T-helper 1 cell treated with Interleukin-12 subunit alpha and Interleukin-12 subunit beta and Interleukin-4 antibody, amounts not matched to agents 30 μg/mL and 1 μg/mL, for 36 hours (primary cell): ENCODE measurements around the gene GALNT2.

Source experiments
- H3K27ac Mint-ChIP-seq: one replicate; pipeline ENCODE4 v1.8.0; 2021; ENCODE audit warnings: mild to moderate bottlenecking, mixed read lengths
- H3K27me3 Mint-ChIP-seq: one replicate; pipeline ENCODE4 v1.8.0; 2021; ENCODE audit warnings: low read depth, mixed read lengths
- H3K36me3 Mint-ChIP-seq: one replicate; pipeline ENCODE4 v1.8.0; 2021; ENCODE audit warnings: low read depth, mixed read lengths
- H3K4me1 Mint-ChIP-seq: one replicate; pipeline ENCODE4 v1.8.0; 2021; ENCODE audit warnings: low read depth, mixed read lengths
- H3K4me3 Mint-ChIP-seq: one replicate; pipeline ENCODE4 v1.8.0; 2021; ENCODE audit warnings: mild to moderate bottlenecking, moderate library complexity, mixed read lengths
- H3K9me3 Mint-ChIP-seq: one replicate; pipeline ENCODE4 v1.8.0; 2021; ENCODE audit warnings: mixed read lengths

GALNT2 gene

GRCh38 chr1:230102472-230102871 is 35.4 kb downstream of the GALNT2 start:
- Mint-ChIP-seq H3K36me3 (peaks cover 2% of the 10 kb centered on the region), H3K27me3 (no peaks in the 10 kb centered on the region), H3K9me3 (no peaks in the 10 kb centered on the region), H3K4me1 (peaks cover 55% of the 10 kb centered on the region), H3K27ac (no peak overlapping the region), H3K4me3 (no peak overlapping the region)

GRCh38 chr1:230103306-230104173 is 36.5 kb downstream of the GALNT2 start:
- Mint-ChIP-seq H3K4me3 (peak overlapping the region; percentile 3), H3K9me3 (no peaks in the 10 kb centered on the region), H3K36me3 (no peaks in the 10 kb centered on the region), H3K27me3 (no peaks in the 10 kb centered on the region), H3K4me1 (peaks cover 61% of the 10 kb centered on the region), H3K27ac (peak overlapping the region; percentile 16)

DNA sequence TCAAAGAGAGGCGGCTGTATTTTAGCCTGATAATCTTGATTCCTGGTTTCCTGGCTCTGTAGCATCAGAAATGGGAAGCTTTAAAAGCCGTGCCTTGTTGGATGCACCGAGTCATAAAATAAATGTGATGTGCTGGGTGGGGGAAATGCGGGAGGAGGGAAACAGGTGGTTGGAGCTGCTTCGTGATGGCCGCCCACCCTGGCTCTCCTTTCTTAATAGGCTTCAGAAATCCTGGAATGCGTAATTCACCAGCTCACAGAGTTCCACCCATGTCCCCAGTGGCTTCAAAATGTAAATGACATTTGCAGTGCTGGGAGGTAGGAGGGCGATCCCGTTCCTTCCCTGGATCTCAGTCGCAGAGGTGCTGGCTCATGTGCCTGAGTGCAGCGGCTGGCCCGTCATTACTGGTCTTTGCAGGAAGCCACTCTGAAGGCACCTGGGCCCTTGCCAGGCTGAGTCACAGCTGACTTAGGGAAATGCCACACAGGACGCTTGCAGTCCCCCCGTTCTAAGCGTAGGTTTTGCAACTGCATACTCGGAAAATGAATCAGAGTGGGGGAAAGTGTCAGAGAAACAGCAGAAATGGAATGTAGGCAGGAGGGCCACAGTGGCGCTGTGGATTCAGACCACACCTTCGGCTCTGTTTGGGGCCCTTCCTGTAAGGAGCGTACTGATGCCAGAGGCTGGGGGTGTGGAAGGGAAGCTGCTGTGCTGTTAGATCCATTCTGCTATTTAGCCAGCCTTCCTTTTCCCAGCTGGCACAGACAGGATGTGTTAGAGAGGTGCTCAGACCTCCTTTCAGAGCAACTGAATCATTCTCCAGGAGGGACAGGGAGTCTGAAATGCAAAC is 37.6 kb downstream of the GALNT2 start:
- H3K4me3 Mint-ChIP-seq, result peak overlapping the region; percentile 39
- H3K36me3 Mint-ChIP-seq, result peaks cover 2% of the 10 kb centered on the region
- H3K4me1 Mint-ChIP-seq, result peaks cover 67% of the 10 kb centered on the region
- no peaks in the 10 kb centered on the region for H3K27me3 Mint-ChIP-seq
- H3K27ac Mint-ChIP-seq, result peak overlapping the region; percentile 63
- H3K9me3 Mint-ChIP-seq, result no peaks in the 10 kb centered on the region

DNA sequence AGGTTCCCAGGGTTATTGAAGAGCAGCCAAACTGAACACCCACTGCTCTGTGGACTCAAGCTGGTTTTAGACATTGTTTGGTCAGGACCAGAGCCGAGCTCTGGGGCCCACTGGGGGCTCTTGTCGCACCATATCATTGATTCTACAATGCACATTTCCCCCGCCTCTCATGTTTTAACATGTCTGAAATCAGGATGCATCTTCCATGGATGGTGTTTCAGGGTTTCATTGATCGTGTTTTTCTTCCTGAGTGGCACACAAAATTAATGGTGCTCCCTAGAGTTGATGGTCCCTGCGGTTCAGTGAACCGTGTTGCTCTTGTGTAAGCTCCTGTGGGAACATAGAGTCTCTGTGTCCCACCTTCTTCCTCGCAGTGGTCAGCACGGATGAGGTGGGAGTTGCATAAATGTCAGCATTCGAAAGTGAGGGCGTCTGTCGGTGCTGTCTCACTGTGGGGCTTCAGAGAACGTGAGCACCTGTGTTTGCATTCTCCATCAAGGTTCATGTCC is 38.3 kb downstream of the GALNT2 start:
- Mint-ChIP-seq H3K27me3 (no peaks in the 10 kb centered on the region), H3K36me3 (peaks cover 2% of the 10 kb centered on the region), H3K9me3 (no peaks in the 10 kb centered on the region), H3K4me3 (peak overlapping the region; percentile 30), H3K27ac (peak overlapping the region; percentile 63), H3K4me1 (peaks cover 74% of the 10 kb centered on the region)

GRCh38 chr1:230105754-230106625 is 39.0 kb downstream of the GALNT2 start:
- Mint-ChIP-seq H3K36me3 (peaks cover 2% of the 10 kb centered on the region), H3K9me3 (no peaks in the 10 kb centered on the region), H3K27me3 (no peaks in the 10 kb centered on the region), H3K27ac (peak overlapping the region; percentile 63), H3K4me3 (peak overlapping the region; percentile 30), H3K4me1 (peaks cover 78% of the 10 kb centered on the region)

- H3K9me3 Mint-ChIP-seq, result no peaks in the 10 kb centered on the region
- H3K4me1 Mint-ChIP-seq, result peaks cover 81% of the 10 kb centered on the region
- H3K27me3 Mint-ChIP-seq, result no peaks in the 10 kb centered on the region
- peaks cover 2% of the 10 kb centered on the region for H3K36me3 Mint-ChIP-seq
- H3K27ac Mint-ChIP-seq, result peak overlapping the region; percentile 39
- H3K4me3 Mint-ChIP-seq, result no peak overlapping the region
These were observed 40.9 kb downstream of the GALNT2 start for GRCh38 chr1:230107941-230108340.

GRCh38 chr1:230108580-230108979 is 41.5 kb downstream of the GALNT2 start:
- Mint-ChIP-seq H3K36me3 (peaks cover 2% of the 10 kb centered on the region), H3K4me3 (peak overlapping the region; percentile 11), H3K9me3 (no peaks in the 10 kb centered on the region), H3K27me3 (no peaks in the 10 kb centered on the region), H3K4me1 (peaks cover 83% of the 10 kb centered on the region), H3K27ac (peak overlapping the region; percentile 76)

- H3K36me3 Mint-ChIP-seq, result peaks cover 2% of the 10 kb centered on the region
- H3K4me3 Mint-ChIP-seq, result no peak overlapping the region
- no peaks in the 10 kb centered on the region for H3K9me3 Mint-ChIP-seq
- H3K27me3 Mint-ChIP-seq, result no peaks in the 10 kb centered on the region
- H3K4me1 Mint-ChIP-seq, result peaks cover 78% of the 10 kb centered on the region
- H3K27ac Mint-ChIP-seq, result peak overlapping the region; percentile 81
These were observed 42.0 kb downstream of the GALNT2 start for GRCh38 chr1:230109066-230109465.

DNA sequence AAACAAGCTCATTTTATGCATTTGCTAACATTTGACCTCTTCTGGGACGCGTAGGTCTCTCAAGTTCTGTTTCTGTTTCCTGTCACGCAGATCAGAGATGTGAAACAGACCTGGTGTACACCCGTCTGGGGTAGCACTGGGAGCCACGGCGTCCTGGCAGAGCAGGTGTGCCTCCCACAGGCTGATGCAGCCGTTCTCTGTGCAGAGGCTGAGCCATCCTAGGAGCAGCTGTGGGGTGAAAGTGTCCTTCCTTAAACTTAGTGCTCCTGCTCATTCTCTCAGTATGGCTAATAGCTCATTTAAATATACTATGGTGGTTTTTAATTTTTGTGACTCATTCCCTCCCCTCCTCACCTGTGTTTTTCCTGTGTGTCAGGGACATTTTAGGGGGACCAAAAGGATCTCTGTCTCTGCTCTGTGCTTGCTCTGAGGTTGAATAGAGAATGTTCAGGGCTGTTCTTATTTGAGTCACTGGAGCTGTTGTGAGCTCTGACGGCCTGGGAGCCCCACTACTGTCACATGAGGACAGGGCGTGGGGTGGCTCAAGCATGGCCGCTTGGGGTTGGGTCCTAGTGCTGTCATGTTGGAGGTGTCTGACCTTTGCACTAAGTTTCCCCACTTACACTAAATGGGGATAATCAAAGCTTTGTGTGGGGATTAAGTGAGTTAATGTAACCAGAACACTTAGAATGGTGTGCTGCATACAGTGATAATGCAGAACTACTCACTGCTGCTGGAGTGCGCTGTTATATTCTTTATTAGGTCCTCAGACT is 43.0 kb downstream of the GALNT2 start:
- H3K9me3 Mint-ChIP-seq, result no peaks in the 10 kb centered on the region
- peaks cover 8% of the 10 kb centered on the region for H3K36me3 Mint-ChIP-seq
- H3K27ac Mint-ChIP-seq, result peak overlapping the region; percentile 81
- H3K4me3 Mint-ChIP-seq, result peak overlapping the region; percentile 32
- no peaks in the 10 kb centered on the region for H3K27me3 Mint-ChIP-seq
- H3K4me1 Mint-ChIP-seq, result peaks cover 68% of the 10 kb centered on the region

DNA sequence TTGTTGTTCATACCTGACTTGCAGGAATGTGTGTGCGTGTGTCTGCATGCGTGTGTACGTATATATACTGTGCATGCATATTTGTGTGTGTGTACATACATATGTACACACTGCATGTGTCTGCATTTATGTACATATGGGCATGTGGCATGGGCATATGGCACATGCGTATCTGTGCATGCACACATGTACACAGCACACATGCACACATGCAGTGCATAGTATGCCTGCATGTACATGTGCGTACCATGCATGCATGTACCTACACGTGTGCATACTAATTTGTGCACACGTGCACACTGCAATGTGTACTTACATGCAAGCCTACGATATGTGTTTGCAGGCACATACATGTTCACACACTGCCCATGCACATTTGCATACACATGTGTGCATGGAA is 43.9 kb downstream of the GALNT2 start:
- no peak overlapping the region for H3K4me3 Mint-ChIP-seq
- H3K9me3 Mint-ChIP-seq, result no peaks in the 10 kb centered on the region
- no peak overlapping the region for H3K27ac Mint-ChIP-seq
- H3K36me3 Mint-ChIP-seq, result peaks cover 11% of the 10 kb centered on the region
- no peaks in the 10 kb centered on the region for H3K27me3 Mint-ChIP-seq
- peaks cover 63% of the 10 kb centered on the region for H3K4me1 Mint-ChIP-seq

DNA sequence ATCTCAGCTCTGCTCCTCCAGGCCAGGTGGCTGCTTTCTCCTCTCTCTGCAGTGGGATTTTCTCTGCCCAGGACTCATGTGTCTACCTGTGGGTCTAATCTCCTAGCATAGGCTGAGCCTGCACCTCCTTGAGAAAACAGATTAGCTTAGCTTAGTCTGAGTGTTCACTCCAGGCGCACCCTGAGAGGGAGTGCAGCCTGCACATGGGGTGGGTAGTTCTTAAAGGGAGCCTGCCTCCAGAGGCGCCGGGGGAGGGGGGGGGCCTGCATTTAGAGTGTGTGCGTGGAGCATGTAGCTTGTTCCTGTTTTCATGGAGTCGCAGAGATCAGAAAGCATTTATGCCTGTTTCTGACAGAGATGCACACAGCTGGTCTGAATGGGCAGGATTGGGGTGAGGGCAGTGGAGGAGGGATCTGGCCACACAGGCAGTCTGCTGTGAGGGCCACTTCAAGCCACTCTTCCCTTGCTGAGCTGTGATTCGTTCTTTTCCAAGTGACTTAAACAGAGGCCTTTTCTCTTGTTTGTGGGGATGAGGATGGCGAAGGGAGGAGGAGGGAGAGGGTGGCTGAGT is 45.2 kb downstream of the GALNT2 start:
- Mint-ChIP-seq H3K4me3 (no peak overlapping the region), H3K27ac (no peak overlapping the region), H3K4me1 (peaks cover 55% of the 10 kb centered on the region), H3K36me3 (peaks cover 14% of the 10 kb centered on the region), H3K27me3 (no peaks in the 10 kb centered on the region), H3K9me3 (no peaks in the 10 kb centered on the region)

DNA sequence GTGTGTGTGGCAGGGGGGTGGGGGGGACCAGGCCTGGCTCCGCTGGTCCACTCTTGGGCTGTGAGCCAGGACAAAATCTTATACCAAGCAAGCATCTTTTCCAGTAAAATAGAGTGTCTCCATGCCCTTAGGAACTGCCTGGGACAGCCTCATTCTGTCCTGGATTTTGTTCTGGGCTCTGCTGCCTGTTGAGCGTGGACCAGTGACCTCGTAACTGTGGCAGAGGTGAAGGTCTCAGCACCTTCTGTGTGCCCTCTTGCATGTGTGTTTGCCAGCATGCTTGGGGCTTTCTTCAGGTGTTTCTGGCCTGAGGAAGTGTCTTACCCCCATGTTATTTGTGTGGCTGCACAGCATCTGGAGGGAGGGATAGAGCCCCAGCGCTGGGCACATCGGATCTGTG is 45.7 kb downstream of the GALNT2 start:
- H3K36me3 Mint-ChIP-seq, result peaks cover 14% of the 10 kb centered on the region
- H3K27me3 Mint-ChIP-seq, result no peaks in the 10 kb centered on the region
- no peak overlapping the region for H3K4me3 Mint-ChIP-seq
- H3K4me1 Mint-ChIP-seq, result peaks cover 53% of the 10 kb centered on the region
- H3K9me3 Mint-ChIP-seq, result no peaks in the 10 kb centered on the region
- no peak overlapping the region for H3K27ac Mint-ChIP-seq

GRCh38 chr1:230113235-230113592 is 46.2 kb downstream of the GALNT2 start:
- Mint-ChIP-seq H3K4me3 (no peak overlapping the region), H3K27ac (no peak overlapping the region), H3K9me3 (no peaks in the 10 kb centered on the region), H3K36me3 (peaks cover 14% of the 10 kb centered on the region), H3K4me1 (peaks cover 53% of the 10 kb centered on the region), H3K27me3 (no peaks in the 10 kb centered on the region)
